ENCODE data around the gene TMEM134.

Gene TMEM134

GRCh38 chr11:67500831-67501715 lies 32.0 kb upstream of the TMEM134 start:
- Histone ChIP-seq H3K79me2 (ENCODE audit: insufficient read depth, low read length) (no peaks in the 10 kb centered on the region), H3K9me2 (ENCODE audit: low read depth, low read length) (no peaks in the 10 kb centered on the region), H3K9me3 (ENCODE audit: low read length) (no peaks in the 10 kb centered on the region), H3K27me3 (ENCODE audit: insufficient read depth, low read length) (no peaks in the 10 kb centered on the region), H4K20me1 (ENCODE audit: insufficient read depth, low read length) (no peaks in the 10 kb centered on the region), H3K36me3 (ENCODE audit: insufficient read depth, low read length) (peaks cover 24% of the 10 kb centered on the region; the same call in 1 of the 2 replicates), H3K4me2 (ENCODE audit: low read length) (no peak overlapping the region), H3K27ac (ENCODE audit: low read depth, low read length, poor library complexity, severe bottlenecking) (no peak overlapping the region), H3K4me1 (ENCODE audit: insufficient read depth, low read length, severe bottlenecking) (peaks cover 14% of the 10 kb centered on the region), H2AFZ (ENCODE audit: low read length) (no peak overlapping the region), H3K9ac (ENCODE audit: low read length) (no peak overlapping the region), H3K4me3 (ENCODE audit: low read depth, low read length, poor library complexity, severe bottlenecking) (no peak overlapping the region), H3F3A (ENCODE audit: insufficient read depth, low read length) (no peaks in the 10 kb centered on the region)
- no peak for TF ChIP-seq CTCF (IDR thresholded peaks at IDR 0.05; ENCODE audit: low read length)
- TF ChIP-seq EZH2 (IDR thresholded peaks at IDR 0.05; ENCODE audit: borderline replicate concordance, low read length): no peak

GRCh38 chr11:67500484-67500821 lies 31.4 kb upstream of the TMEM134 start:
- Histone ChIP-seq H3F3A (ENCODE audit: insufficient read depth, low read length) (no peaks in the 10 kb centered on the region), H3K79me2 (ENCODE audit: insufficient read depth, low read length) (no peaks in the 10 kb centered on the region), H3K9ac (ENCODE audit: low read length) (no peak overlapping the region), H4K20me1 (ENCODE audit: insufficient read depth, low read length) (no peaks in the 10 kb centered on the region), H3K4me1 (ENCODE audit: insufficient read depth, low read length, severe bottlenecking) (peaks cover 8% of the 10 kb centered on the region), H3K9me3 (ENCODE audit: low read length) (no peaks in the 10 kb centered on the region), H2AFZ (ENCODE audit: low read length) (no peak overlapping the region), H3K9me2 (ENCODE audit: low read depth, low read length) (no peaks in the 10 kb centered on the region), H3K36me3 (ENCODE audit: insufficient read depth, low read length) (peaks cover 24% of the 10 kb centered on the region; the same call in 1 of the 2 replicates), H3K27ac (ENCODE audit: low read depth, low read length, poor library complexity, severe bottlenecking) (no peak overlapping the region), H3K4me3 (ENCODE audit: low read depth, low read length, poor library complexity, severe bottlenecking) (no peak overlapping the region), H3K4me2 (ENCODE audit: low read length) (no peak overlapping the region), H3K27me3 (ENCODE audit: insufficient read depth, low read length) (no peaks in the 10 kb centered on the region)
- TF ChIP-seq EZH2 (IDR thresholded peaks at IDR 0.05; ENCODE audit: borderline replicate concordance, low read length) (no peak), CTCF (IDR thresholded peaks at IDR 0.05; ENCODE audit: low read length) (no peak)

- Histone ChIP-seq H4K20me1 (ENCODE audit: insufficient read depth, low read length) (no peaks in the 10 kb centered on the region), H3K27ac (ENCODE audit: low read depth, low read length, poor library complexity, severe bottlenecking) (no peak overlapping the region), H3K9me3 (ENCODE audit: low read length) (no peaks in the 10 kb centered on the region), H3K4me3 (ENCODE audit: low read depth, low read length, poor library complexity, severe bottlenecking) (no peak overlapping the region), H3K27me3 (ENCODE audit: insufficient read depth, low read length) (no peaks in the 10 kb centered on the region), H2AFZ (ENCODE audit: low read length) (no peak overlapping the region), H3K4me1 (ENCODE audit: insufficient read depth, low read length, severe bottlenecking) (peaks cover 5% of the 10 kb centered on the region), H3K9me2 (ENCODE audit: low read depth, low read length) (no peaks in the 10 kb centered on the region), H3K36me3 (ENCODE audit: insufficient read depth, low read length) (peaks cover 27% of the 10 kb centered on the region; the same call in 1 of the 2 replicates), H3K4me2 (ENCODE audit: low read length) (no peak overlapping the region), H3F3A (ENCODE audit: insufficient read depth, low read length) (no peaks in the 10 kb centered on the region), H3K79me2 (ENCODE audit: insufficient read depth, low read length) (no peaks in the 10 kb centered on the region), H3K9ac (ENCODE audit: low read length) (no peak overlapping the region)
- TF ChIP-seq CTCF (IDR thresholded peaks at IDR 0.05; ENCODE audit: low read length) (no peak), EZH2 (IDR thresholded peaks at IDR 0.05; ENCODE audit: borderline replicate concordance, low read length) (no peak)
Observed at GRCh38 chr11:67499808-67500483, 30.9 kb upstream of the TMEM134 start.
